ENCODE data around the gene TFDP2.
"Not testable (repeated sequence)": the region's sequence is repeated elsewhere in the genome, so short reads cannot be mapped to it uniquely, and the experiment has no call there.

TFDP2 gene

DNA sequence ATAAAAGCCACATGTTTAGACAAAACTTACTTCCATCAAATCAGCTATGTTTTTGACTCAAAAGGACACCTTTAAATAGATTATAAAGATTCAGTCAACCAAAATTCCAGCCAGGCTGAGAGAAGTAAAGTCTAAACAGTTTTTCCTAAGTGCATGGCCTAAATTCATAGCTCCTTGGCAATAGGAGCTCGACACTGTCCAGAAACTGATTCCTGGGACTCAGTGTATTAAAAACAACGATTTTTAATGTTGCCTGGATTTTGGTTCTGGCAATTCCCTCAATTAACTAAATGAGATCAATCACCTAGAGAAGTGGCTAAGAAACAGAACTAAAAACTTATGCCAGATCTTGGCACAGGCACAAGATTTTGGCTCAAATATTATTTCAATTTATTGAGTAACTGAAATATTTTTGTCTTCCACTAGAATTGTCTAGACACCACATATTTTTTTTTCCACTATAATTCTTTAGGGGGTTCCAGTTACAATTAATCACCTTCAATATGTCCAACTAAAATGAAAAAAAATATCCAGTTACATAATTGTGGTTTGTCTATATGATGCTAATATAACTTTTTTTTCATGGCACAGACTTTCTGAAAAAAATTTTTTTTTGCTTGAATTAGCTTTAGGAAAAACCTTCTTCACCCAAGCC, 135.9 kb downstream of the TFDP2 start:
- no peak for DNase-seq

DNA sequence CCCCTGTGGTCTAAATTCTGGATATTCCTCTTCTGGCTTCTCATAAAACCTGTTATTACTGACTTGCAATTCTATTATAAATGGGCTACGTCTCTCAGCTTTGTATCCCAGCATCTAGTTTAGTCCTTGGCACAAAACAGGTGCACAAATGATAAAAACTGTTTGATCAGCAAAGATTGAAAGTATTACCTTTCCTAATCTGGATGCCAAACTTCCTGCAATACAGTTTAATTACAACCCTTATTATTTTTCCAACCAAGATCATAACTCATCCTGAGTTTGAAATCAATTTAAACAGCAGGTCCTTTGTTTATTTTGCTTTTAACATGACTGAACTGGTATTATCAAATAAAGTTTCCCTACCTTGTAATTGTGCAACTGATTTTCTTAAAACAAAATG, 140.3 kb downstream of the TFDP2 start:
- DNase-seq = no peak

DNA sequence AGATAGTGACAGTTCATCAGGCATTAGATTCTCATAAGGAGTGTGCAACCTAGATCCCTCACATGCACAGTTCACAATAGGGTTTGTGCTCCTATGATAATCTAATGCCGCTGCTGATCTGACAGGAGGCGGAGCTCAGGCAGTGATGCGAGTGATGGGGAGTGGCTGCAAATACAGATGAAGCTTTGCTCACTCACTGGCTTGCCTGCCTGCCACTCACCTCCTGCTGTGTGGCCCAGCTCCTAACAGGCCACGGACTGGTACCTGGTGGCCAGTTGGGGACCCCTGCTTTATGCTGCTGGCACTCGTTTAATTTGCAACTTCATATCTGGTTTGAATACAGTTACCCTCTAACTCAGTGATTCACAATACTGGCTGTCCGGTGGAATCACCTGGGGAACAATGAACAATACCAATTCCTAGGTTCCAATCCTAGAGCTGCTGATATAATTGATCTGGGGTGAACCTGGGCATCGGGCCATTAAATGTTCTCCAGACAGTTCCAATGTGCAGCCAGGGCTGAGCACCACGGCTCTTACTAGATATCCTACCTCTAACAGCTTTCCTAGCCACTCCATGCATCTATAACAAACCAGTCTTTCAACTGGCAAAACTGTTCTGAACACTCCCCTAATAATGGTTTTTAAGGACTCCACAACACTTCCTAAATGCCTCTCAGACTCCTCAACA, 141.5 kb downstream of the TFDP2 start:
- DNase-seq = no peak

DNA sequence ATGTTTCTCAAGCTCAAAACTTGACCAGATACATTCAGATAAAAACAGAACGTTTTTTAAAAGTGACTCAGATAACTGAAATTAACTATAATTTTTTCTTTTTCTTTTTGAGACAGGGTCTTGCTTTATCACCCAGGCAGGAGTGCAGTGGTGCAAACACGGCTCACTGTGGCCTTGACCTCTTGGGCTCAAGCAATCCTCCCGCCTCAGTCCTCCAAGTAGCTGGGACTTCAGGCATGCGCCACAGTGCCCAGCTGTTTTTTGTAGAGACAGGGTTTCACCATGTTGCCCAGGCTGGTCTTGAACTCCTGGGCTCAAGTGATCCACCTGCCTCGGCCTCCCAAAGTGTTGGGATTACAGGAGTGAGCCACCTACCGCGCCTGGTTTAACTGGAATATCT, 144.4 kb downstream of the TFDP2 start:
- not testable (repeated sequence) for DNase-seq

DNA sequence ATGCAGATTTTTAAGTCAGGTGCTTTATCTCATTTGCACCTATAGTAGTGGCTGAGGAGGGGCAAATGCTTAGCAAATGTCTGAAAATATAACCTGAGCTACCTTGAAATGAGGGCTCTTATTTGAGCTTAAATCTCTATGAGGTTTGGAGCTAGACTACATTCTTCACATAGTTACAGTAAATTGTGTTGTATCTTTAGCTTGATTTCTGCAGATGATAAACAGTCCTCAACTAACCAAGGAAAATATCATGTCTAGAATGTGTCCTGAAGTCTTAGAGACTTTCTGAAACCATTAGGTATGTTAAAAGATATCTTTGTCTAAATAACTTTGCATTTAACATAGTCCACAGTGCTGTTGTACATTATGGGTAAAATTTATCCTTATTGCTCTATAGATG, 145.3 kb downstream of the TFDP2 start:
- no peak for DNase-seq

DNA sequence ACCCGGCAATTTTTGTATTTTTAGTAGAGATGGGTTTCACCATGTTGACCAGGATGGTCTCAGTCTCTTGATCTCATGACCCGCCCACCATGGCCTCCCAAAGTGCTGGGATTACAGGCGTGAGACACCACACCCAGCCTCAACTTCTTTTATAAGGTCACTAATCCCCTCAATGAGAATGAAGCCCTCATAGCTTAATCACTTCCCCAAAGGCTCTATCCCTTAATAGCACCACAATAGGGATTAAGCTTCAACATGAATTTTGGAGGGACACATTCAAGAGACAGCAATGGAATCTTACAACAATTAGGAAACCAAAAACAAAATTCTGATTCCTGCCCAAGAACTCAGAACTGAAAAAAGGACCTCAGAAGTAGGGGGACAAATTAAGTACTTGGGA, 146.1 kb downstream of the TFDP2 start:
- no peak for DNase-seq

DNA sequence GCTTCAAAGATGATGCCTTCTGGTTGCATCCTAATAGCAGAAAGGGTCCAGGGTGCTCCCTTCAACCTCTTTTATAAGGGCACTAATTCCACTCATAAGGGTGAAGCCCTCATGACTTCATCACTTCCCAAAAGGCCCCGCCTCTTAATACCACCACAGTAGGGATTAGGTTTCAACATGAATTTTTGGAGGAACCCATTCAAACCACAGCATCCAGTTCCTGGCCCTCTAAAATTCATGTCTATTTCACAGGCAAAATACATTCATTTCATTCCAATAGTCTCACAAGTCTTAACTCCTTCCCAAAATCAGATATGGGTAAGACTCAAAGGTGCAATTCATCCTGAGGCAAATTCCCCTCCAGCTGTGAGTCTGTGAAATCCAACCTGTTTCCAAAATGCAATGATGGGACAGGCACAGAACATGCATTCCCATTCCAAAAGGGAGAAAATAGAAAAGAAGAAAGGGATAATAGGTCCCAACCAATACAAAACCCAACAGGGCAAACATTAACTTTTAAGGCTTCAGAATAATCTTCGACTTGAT, 148.9 kb downstream of the TFDP2 start:
- DNase-seq = no peak

DNA sequence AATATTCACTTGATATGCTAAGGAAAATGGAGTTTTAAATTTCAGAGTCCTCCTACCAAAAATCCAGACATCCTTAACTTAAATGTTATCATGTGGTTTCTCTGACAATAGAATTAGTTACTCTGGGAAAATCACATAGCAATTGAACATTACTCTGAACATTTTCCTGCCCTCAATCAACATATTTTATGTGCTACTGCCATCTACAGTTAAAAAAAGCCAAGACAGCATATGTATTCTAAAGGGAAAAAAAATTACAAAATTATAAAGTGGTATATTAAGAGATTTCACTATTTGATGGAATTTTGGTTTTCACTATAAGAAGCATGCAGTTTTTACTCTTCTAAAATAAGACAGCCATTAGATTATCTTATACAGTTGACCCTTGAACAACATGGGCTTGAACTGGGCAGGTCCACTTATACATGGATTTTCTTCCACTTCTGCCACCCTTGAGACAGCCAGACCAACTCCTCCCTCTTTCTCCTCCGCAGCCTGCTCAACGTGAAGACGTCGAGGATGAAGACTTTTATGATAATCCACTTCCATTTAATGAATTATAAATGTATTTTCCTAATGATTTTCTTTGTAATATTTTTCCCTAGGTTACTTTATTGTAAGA, 150.6 kb downstream of the TFDP2 start:
- DNase-seq = no peak

DNA sequence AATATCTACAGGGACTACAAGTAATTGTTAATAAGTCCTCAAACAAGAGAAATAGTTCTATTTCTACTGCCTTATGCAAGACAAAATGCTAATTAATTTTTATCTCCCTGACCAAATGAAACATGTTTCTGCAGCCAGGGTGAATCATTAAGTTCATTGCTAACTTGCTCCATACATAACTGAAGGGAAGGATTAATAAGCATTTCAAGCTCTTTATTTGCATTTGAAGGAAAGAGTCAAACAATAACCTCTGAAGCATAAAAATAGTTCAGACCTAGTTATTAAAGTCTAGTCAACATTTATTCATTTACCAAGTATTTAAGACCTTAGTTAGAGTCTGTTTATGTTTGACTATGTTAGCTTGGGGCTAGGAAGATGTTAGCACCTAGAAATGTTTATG, 152.9 kb downstream of the TFDP2 start:
- no peak for DNase-seq

DNA sequence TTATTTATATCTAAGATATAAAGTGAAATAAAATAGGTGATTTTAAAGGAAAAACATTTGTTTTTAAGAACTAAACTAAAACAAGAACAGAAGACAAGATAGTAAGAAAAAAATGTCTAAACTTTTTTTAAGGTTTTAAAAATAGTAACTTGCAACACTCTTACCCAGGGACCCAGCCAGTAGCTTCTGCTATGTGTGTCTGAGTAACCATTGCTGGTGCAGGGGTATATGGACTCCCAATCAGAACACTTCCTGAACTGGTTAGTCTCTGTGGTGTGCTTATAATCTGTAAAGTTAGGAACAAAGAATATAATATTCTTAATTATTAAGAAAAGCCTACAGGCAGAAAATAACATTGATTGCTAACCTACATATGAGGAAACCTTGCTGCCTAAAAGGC, 154.5 kb downstream of the TFDP2 start:
- DNase-seq = no peak

DNA sequence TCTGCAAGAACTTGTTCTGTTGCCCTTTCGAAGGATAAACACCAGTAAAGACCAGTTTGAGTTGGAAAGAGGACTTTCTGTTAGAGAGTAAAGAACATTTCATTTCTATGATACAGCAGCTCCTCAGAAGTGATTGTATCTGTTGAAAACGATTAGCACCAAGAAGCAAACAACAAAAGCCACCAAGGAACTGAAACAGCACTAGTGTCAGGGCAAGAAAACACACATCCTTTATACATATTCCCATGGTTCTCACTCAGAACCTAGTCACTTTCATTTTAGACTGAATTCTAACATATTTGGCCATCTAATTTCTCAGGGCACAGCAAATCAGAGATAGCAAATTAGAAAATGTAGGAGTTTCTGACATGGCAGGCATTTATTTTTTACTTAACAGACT, 156.8 kb downstream of the TFDP2 start:
- no peak for DNase-seq

DNA sequence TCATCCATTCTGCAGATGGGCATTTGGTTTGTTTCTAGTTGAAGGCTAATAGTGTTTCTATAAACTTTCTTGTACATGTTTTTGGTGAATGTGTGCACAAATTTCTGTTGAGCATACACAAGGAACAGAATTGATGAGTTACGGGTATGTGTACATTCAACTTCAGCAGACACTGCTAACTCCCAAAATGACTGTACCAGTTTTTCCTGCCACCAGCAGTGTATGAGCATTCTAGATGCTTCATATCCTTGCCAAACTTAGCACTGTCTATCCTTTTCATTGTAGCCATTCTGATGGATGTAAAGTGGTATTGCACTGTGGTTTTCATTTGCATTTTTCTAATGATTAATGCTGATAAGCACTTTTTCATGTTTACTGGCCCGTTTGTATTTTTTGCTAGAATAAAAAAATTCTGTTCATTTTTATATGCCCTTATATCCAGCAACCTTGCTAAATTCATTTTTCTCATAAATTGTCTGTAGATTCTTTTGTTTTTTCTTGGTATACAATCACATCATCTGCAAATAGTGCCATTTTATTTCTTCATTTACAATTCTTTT, 162.7 kb downstream of the TFDP2 start:
- no peak for DNase-seq

DNA sequence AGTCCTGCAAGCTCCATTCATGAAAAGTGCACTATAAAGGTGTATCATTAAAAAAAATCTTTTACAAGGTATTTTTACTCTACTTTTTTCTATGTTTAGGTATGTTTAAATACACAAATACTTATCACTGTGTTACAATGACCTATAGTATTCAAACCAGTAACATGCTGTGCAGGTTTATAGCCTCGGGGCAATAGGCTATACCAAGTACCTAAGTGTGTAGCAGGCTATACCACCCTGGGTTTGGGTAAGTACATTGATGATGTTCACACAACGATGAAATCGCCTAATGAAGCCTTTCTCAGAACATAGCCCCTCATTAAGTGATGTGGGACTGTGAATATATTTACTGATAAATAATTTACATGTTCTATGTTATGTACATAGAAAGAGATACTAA, 168.3 kb downstream of the TFDP2 start:
- DNase-seq = no peak

DNA sequence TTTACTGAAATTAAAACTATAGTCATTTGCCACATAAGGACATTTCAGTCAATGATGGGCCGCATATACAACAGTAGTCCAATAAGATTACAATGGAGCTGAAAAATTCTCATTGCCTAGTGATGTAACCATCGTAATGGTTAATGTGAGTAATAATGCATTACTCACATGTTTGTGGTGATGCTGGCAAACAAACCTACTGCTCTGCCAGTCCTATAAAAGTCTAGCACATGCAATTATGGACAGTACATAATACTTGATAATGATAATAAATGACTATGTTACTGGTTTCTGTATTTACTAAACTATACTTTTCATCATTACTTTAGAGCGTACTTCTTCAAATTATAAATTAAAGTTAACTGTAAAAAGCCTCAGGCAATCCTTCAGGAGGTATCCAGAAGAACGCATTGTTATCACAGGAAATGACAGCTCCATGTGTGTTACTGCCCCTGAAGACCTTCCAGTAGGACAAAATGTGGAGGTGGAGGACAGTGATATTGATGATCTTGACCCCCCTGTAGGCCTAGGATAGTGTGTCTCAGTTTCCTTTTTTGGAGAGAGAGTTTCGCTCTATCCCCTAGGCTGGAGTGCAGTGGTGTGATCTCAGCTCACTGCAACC, 170.2 kb downstream of the TFDP2 start:
- no peak for DNase-seq

DNA sequence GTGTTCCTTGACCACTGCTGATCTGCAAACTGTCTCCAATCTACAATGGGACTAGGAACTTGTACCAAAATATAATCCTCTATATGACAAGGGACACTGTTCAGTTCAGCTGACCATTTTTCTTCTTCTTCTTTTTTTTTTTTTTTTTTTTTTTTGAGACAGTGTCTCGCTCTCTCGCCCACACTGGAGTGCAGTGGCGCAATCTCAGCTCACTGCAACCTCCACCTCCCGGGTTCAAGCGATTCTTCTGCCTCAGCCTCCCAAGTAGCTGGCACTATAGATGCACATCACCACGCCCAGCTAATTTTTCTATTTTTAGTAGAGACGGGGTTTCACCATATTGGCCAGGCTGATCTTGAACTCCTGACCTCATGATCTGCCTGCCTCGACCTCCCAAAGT, 174.6 kb downstream of the TFDP2 start:
- DNase-seq = not testable (repeated sequence)

DNA sequence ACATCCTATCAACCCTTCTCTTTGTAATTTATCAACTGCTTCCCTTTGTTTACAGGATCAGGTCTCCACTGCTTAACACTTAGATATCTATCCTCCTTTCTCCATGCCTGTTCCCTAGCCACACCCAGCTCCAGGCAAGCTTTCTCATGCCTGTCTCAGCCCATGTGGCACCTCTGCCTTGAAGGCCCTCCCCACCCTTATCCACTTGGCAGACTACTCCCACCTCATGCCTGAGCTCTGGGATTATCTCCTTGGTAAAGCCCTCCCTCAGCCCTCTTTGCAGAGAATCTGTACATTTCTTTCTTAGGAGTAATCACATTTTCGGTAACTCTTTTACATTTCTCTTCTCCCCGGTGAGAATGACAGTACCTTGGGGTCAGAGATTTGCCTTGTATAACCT, 176.9 kb downstream of the TFDP2 start:
- DNase-seq = no peak

DNA sequence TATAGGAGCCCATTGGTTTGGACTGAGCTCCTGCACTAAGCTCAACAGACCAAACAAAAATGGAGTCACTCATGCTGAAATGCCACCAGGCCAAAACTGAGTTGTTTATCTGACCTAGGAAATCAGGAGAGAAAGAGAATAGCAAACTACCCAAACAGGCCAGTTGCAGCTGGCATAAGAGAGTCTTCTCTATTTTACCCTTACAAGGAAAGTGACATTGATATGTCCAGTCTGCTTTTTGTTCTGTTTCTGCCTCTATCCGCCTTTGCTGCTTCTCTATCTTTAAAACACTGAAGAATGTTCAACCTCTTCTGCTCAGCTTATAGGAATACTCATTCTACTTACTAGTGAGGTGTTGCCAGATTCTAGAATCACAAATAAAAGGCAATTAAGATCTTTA, 177.8 kb downstream of the TFDP2 start:
- DNase-seq = no peak

DNA sequence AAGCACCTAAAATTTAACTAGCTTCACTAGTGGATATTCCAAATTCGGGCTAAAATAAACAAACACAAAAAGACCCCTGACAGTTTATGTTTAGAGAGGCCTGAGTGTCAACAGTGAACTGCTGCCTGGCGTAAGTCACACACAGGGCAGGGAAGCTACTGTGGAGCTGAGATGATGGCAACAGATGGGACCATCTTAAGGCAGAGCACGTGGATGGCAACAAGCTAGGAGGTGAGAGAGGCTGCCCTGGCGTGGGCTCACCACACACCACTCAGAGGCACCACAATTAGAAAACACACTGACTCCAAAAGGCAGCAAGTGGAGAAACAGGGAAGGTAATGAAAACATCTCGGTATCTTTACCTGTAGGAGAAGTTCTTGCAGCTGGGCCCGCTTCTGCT, 179.6 kb downstream of the TFDP2 start:
- no peak for DNase-seq

DNA sequence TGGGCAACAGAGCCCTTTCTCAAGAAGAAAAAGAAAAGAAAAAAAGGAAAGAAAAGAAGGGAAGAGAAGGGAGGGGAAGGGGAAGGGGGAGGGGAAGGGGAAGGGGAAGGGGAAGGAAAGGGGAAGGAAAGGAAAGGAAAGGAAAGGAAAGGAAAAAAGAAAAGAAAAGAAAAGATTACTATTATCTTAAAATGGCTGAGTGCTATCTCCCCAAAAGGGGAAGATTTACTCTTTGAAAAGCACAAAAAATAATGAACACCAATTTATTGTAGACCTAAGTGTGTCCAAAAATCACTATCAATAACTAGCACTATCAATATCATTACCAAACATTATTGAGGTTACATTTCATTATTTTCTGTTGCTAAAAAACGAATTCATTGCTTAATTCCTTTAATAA, 183.9 kb downstream of the TFDP2 start:
- no peak for DNase-seq

DNA sequence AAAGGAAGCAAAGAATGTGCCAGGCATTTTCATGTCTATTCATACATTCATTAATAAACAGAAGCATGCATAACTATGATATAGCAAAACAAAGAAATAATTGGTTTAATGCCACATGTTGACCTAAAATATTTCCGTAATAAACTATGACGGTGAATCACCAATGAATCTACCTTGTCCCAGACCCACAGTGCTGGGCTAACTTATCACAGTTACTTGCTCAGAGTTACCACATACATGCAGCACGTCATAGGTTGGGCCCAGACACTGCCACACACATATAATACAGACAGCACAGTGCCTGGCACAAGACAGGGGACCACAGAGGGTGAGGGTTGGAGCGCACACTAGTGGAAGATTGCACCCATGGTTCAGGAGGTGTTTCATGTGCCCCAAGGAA, 186.0 kb downstream of the TFDP2 start:
- DNase-seq = no peak

DNA sequence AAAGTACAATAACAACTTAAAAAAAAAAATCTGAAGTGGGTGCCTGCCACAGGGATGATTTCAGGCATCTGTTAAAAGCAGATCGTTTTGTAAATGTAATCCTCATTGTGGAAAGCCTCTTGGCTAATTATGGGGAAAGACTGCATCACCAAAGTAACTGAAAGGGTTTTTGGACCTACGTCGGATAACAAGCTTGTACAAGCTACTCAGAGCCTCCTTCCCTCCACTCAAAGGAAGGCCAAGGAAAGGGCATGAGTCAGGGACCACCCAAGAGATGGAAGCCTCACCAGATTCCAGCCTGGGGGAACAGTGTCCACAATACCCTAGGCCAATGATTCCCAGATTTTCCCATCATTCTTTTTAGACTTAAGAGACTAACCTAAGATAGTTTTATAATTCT, 188.6 kb downstream of the TFDP2 start:
- DNase-seq = no peak

DNA sequence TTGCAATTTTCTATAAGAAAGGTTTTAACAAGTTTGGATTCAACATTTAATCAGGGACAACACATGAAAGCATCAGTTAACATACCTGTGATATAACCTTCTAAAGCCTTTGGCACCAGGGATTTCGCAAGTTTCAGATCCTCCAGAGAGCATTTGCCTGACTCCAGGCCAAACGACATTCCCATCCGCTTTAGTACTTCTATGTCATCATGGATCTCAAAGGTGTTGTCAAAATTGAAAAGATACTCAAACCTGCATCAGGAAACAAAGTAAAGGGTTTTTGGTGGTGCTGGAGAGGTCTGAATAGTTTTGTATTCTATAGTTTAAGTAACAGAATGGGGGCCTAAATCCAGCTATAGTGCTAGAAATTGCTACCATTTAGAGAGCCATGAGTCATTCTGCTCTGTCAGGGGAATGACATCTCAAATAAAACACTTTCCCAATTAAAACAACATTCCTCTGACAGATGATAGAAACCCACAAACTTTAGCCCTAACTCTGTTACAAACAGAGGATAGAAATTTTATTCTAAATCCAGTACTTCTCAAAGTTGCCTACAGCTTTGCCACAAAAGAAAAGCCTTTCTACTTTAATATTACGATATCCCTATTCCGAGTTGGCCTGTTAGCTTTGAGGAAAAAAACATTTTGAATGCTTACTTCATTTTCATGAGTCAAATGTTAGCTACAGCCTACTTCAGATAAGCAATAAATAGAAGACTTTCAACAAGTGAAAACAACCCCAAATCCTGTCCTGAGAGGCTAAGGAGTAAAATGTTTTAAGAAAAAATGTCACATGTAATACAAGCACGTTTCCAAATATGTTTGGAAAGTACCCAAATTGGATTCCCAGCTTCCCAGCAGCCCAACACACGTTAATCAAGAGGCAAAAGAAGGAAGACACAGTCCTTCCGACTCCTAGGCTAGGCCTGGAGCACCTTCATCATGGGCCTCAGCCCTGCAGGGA, 189.5 kb downstream of the TFDP2 start:
- DNase-seq = no peak

Measured in left hindlimb (tissue), 1 donor.